Liver (tissue), 3 donors: ENCODE measurements around the gene HACD2.

Source experiments
- RAD21 ChIP-seq, 2 donors: IDR thresholded peaks; 2 replicates each; pipeline ENCODE4 v1.6.1; 2016; ENCODE audit warnings: antibody characterized with exemption in 2 of 2, mild to moderate bottlenecking in 2 of 2
- TF ChIP-seq, protein P1 (sequence below): fragments of 150-350 bp; IDR thresholded peaks from 2 replicates; pipeline ENCODE4 v1.5.1; 2017; ENCODE audit warnings: improper control_type of control experiment, low read depth, low read length; ENCODE audit not compliant: missing input control
- donor health status: healthy.
- donor health status: healthy.

DNA sequence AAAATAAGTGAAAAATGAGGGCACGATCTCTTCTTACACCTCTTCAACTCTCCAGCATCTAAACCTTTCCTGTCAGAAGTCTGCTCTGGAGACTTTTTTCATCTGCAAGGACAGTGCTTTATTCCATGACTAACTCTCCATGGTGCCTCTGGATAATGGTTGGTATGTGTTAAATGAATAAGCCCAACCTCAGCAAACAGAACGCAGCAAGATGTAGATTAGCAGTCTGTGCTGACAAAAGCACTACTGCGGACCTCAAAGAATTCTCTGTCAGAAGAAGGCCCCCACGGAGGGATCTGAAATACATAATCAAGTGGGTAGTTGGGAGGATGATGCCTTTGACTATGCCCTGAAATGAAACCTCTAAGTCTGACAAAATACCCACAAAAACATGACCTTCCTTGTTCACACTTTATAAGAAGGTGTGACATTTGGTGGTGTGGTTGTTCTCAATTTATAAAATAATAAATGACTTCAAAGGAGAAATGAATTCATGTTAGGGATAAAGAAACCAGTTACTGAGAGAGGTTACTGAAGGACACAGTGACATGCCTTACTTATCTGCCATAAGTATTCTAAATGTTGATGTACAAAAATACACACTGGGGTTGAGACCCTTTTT lies 92.8 kb downstream of the HACD2 start:
- TF ChIP-seq, protein P1, sequence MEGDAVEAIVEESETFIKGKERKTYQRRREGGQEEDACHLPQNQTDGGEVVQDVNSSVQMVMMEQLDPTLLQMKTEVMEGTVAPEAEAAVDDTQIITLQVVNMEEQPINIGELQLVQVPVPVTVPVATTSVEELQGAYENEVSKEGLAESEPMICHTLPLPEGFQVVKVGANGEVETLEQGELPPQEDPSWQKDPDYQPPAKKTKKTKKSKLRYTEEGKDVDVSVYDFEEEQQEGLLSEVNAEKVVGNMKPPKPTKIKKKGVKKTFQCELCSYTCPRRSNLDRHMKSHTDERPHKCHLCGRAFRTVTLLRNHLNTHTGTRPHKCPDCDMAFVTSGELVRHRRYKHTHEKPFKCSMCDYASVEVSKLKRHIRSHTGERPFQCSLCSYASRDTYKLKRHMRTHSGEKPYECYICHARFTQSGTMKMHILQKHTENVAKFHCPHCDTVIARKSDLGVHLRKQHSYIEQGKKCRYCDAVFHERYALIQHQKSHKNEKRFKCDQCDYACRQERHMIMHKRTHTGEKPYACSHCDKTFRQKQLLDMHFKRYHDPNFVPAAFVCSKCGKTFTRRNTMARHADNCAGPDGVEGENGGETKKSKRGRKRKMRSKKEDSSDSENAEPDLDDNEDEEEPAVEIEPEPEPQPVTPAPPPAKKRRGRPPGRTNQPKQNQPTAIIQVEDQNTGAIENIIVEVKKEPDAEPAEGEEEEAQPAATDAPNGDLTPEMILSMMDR = no peak
- no peak for TF ChIP-seq RAD21 (IDR thresholded peaks at IDR 0.05)
